Ishikawa (cell line): Measurements from ENCODE around the gene PLEKHA7.
A peak's percentile ranks its signal among the peaks of the same experiment; 100 is the strongest.

Experiments
- CEBPB ChIP-seq: IDR thresholded peaks from 2 replicates; pipeline ENCODE4 v1.6.1; 2012
- EP300 ChIP-seq: IDR thresholded peaks from 2 replicates; pipeline ENCODE4 v1.6.1; 2012; ENCODE audit warnings: borderline replicate concordance
- FOXM1 ChIP-seq: IDR thresholded peaks from 2 replicates; pipeline ENCODE4 v1.6.1; 2012; ENCODE audit warnings: low read depth, borderline replicate concordance
- MAX ChIP-seq: IDR thresholded peaks from 2 replicates; pipeline ENCODE4 v1.6.1; 2012
- NFIC ChIP-seq: IDR thresholded peaks from 2 replicates; pipeline ENCODE4 v1.6.1; 2012
- RAD21 ChIP-seq: IDR thresholded peaks from 2 replicates; pipeline ENCODE4 v1.6.1; 2012; ENCODE audit warnings: low read depth
- TAF1 ChIP-seq: IDR thresholded peaks from 2 replicates; pipeline ENCODE4 v1.6.1; 2012; ENCODE audit warnings: low read depth, mild to moderate bottlenecking
- TEAD4 ChIP-seq: IDR thresholded peaks from 2 replicates; pipeline ENCODE4 v1.6.1; 2012
- USF1 ChIP-seq: IDR thresholded peaks from 2 replicates; pipeline ENCODE4 v1.6.1; 2012
- YY1 ChIP-seq: IDR thresholded peaks from 2 replicates; pipeline ENCODE4 v1.6.1; 2012; ENCODE audit warnings: low read depth
- ZBTB7A ChIP-seq: IDR thresholded peaks from 2 replicates; pipeline ENCODE4 v1.6.1; 2012; ENCODE audit warnings: low read depth
- TF ChIP-seq, protein P1 (sequence below): IDR thresholded peaks from 2 replicates; pipeline ENCODE4 v1.6.1; 2012; ENCODE audit warnings: low read depth, mild to moderate bottlenecking

GRCh38 chr11:16935518-16936302 lies 78.5 kb downstream of the PLEKHA7 start:
- no peak for TF ChIP-seq FOXM1
- no peak for TF ChIP-seq MAX
- no peak for TF ChIP-seq CEBPB
- TF ChIP-seq YY1, result no peak
- no peak for TF ChIP-seq EP300
- peak; percentile 82 for TF ChIP-seq RAD21
- no peak for TF ChIP-seq TEAD4
- TF ChIP-seq, protein P1, sequence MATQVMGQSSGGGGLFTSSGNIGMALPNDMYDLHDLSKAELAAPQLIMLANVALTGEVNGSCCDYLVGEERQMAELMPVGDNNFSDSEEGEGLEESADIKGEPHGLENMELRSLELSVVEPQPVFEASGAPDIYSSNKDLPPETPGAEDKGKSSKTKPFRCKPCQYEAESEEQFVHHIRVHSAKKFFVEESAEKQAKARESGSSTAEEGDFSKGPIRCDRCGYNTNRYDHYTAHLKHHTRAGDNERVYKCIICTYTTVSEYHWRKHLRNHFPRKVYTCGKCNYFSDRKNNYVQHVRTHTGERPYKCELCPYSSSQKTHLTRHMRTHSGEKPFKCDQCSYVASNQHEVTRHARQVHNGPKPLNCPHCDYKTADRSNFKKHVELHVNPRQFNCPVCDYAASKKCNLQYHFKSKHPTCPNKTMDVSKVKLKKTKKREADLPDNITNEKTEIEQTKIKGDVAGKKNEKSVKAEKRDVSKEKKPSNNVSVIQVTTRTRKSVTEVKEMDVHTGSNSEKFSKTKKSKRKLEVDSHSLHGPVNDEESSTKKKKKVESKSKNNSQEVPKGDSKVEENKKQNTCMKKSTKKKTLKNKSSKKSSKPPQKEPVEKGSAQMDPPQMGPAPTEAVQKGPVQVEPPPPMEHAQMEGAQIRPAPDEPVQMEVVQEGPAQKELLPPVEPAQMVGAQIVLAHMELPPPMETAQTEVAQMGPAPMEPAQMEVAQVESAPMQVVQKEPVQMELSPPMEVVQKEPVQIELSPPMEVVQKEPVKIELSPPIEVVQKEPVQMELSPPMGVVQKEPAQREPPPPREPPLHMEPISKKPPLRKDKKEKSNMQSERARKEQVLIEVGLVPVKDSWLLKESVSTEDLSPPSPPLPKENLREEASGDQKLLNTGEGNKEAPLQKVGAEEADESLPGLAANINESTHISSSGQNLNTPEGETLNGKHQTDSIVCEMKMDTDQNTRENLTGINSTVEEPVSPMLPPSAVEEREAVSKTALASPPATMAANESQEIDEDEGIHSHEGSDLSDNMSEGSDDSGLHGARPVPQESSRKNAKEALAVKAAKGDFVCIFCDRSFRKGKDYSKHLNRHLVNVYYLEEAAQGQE, result no peak
- no peak for TF ChIP-seq NFIC
- no peak for TF ChIP-seq TAF1
- TF ChIP-seq USF1, result no peak
- no peak for TF ChIP-seq ZBTB7A
